HEK293 (cell line): ENCODE data around the gene TMF1.

Experiments used
- CTCF ChIP-seq: fragments of 450-650 bp; formaldehyde crosslinking; IDR thresholded peaks from 2 replicates; pipeline ENCODE4 v1.5.1; 2016; ENCODE audit warnings: missing biosample characterization, missing genetic modification characterization
- FEZF1 ChIP-seq: fragments of 450-650 bp; formaldehyde crosslinking; IDR thresholded peaks from 2 replicates; pipeline ENCODE4 v1.5.1; 2016; ENCODE audit warnings: missing biosample characterization, missing genetic modification characterization
- GLI4 ChIP-seq: fragments of 450-650 bp; formaldehyde crosslinking; IDR thresholded peaks from 2 replicates; pipeline ENCODE4 v1.5.1; 2016; ENCODE audit warnings: missing biosample characterization, missing genetic modification characterization
- OVOL3 ChIP-seq: fragments of 450-650 bp; formaldehyde crosslinking; IDR thresholded peaks from 2 replicates; pipeline ENCODE4 v1.5.1; 2016; ENCODE audit warnings: missing biosample characterization, missing genetic modification characterization
- PRDM10 ChIP-seq: fragments of 450-650 bp; formaldehyde crosslinking; IDR thresholded peaks from 2 replicates; pipeline ENCODE4 v1.5.1; 2016; ENCODE audit warnings: missing biosample characterization, missing genetic modification characterization
- TRIM28 ChIP-seq: IDR thresholded peaks from 2 replicates; pipeline ENCODE4 v1.6.1; 2011; ENCODE audit warnings: low read length, control low read depth, borderline replicate concordance
- WT1 ChIP-seq: fragments of 450-650 bp; formaldehyde crosslinking; IDR thresholded peaks from 2 replicates; pipeline ENCODE4 v1.5.1; 2016; ENCODE audit warnings: missing biosample characterization, missing genetic modification characterization
- YY2 ChIP-seq: fragments of 450-650 bp; formaldehyde crosslinking; IDR thresholded peaks from 2 replicates; pipeline ENCODE4 v1.5.1; 2016; ENCODE audit warnings: missing biosample characterization, missing genetic modification characterization
- ZBTB17 ChIP-seq: fragments of 450-650 bp; formaldehyde crosslinking; IDR thresholded peaks from 2 replicates; pipeline ENCODE4 v1.5.1; 2016; ENCODE audit warnings: missing biosample characterization, missing genetic modification characterization
- ZBTB6 ChIP-seq: fragments of 450-650 bp; formaldehyde crosslinking; IDR thresholded peaks from 2 replicates; pipeline ENCODE4 v1.5.1; 2017; ENCODE audit warnings: missing biosample characterization, missing genetic modification characterization
- ZFHX2 ChIP-seq: fragments of 450-650 bp; formaldehyde crosslinking; conservative IDR thresholded peaks from 2 replicates; pipeline ENCODE4 v1.5.1; 2016; ENCODE audit warnings: missing biosample characterization, missing genetic modification characterization
- ZNF10 ChIP-seq: fragments of 450-650 bp; formaldehyde crosslinking; IDR thresholded peaks from 2 replicates; pipeline ENCODE4 v1.5.1; 2017; ENCODE audit warnings: missing biosample characterization, missing genetic modification characterization
- ZNF16 ChIP-seq: fragments of 450-650 bp; formaldehyde crosslinking; IDR thresholded peaks from 2 replicates; pipeline ENCODE4 v1.5.1; 2016; ENCODE audit warnings: low read depth, missing biosample characterization, missing genetic modification characterization
- ZNF174 ChIP-seq: fragments of 450-650 bp; formaldehyde crosslinking; IDR thresholded peaks from 2 replicates; pipeline ENCODE4 v1.5.0; 2017; ENCODE audit warnings: missing biosample characterization, mild to moderate bottlenecking, missing genetic modification characterization
- ZNF223 ChIP-seq: fragments of 450-650 bp; formaldehyde crosslinking; IDR thresholded peaks from 2 replicates; pipeline ENCODE4 v1.5.1; 2016; ENCODE audit warnings: missing biosample characterization, missing genetic modification characterization
- ZNF311 ChIP-seq: fragments of 450-650 bp; formaldehyde crosslinking; IDR thresholded peaks from 2 replicates; pipeline ENCODE4 v1.5.1; 2017; ENCODE audit warnings: missing biosample characterization, missing genetic modification characterization, borderline replicate concordance
- ZNF324 ChIP-seq: fragments of 450-650 bp; formaldehyde crosslinking; IDR thresholded peaks from 2 replicates; pipeline ENCODE4 v1.5.1; 2016; ENCODE audit warnings: missing biosample characterization, missing genetic modification characterization
- ZNF350 ChIP-seq: fragments of 450-650 bp; formaldehyde crosslinking; IDR thresholded peaks from 2 replicates; pipeline ENCODE4 v1.5.0; 2017; ENCODE audit warnings: missing biosample characterization, mild to moderate bottlenecking, missing genetic modification characterization
- ZNF404 ChIP-seq: fragments of 450-650 bp; formaldehyde crosslinking; IDR thresholded peaks from 2 replicates; pipeline ENCODE4 v1.5.1; 2017; ENCODE audit warnings: missing biosample characterization, missing genetic modification characterization
- ZNF423 ChIP-seq: fragments of 450-650 bp; formaldehyde crosslinking; IDR thresholded peaks from 2 replicates; pipeline ENCODE4 v1.5.1; 2016; ENCODE audit warnings: missing biosample characterization, missing genetic modification characterization
- ZNF488 ChIP-seq: fragments of 450-650 bp; formaldehyde crosslinking; IDR thresholded peaks from 2 replicates; pipeline ENCODE4 v1.5.1; 2016; ENCODE audit warnings: missing biosample characterization, missing genetic modification characterization
- ZNF510 ChIP-seq: fragments of 450-650 bp; formaldehyde crosslinking; IDR thresholded peaks from 2 replicates; pipeline ENCODE4 v1.5.1; 2018; ENCODE audit warnings: mild to moderate bottlenecking, missing genetic modification characterization, missing biosample characterization; ENCODE audit not compliant: insufficient replicate concordance
- ZNF530 ChIP-seq: fragments of 450-650 bp; formaldehyde crosslinking; IDR thresholded peaks from 2 replicates; pipeline ENCODE4 v1.5.1; 2016; ENCODE audit warnings: low read depth, missing biosample characterization, missing genetic modification characterization
- ZNF544 ChIP-seq: fragments of 450-650 bp; formaldehyde crosslinking; IDR thresholded peaks from 2 replicates; pipeline ENCODE4 v1.5.0; 2017; ENCODE audit warnings: missing biosample characterization, missing genetic modification characterization
- ZNF549 ChIP-seq: fragments of 450-650 bp; IDR thresholded peaks from 2 replicates; pipeline ENCODE4 v1.5.1; 2018; ENCODE audit warnings: missing biosample characterization, missing genetic modification characterization, mild to moderate bottlenecking, inconsistent platforms, moderate library complexity
- ZNF558 ChIP-seq: fragments of 450-650 bp; formaldehyde crosslinking; IDR thresholded peaks from 2 replicates; pipeline ENCODE4 v1.5.1; 2016; ENCODE audit warnings: missing biosample characterization, missing genetic modification characterization
- ZNF600 ChIP-seq: fragments of 450-650 bp; formaldehyde crosslinking; IDR thresholded peaks from 2 replicates; pipeline ENCODE4 v1.5.1; 2016; ENCODE audit warnings: missing biosample characterization, missing genetic modification characterization
- ZNF654 ChIP-seq: fragments of 450-650 bp; formaldehyde crosslinking; IDR thresholded peaks from 2 replicates; pipeline ENCODE4 v1.5.1; 2016; ENCODE audit warnings: low read depth, missing biosample characterization, missing genetic modification characterization
- ZNF830 ChIP-seq: fragments of 450-650 bp; IDR thresholded peaks from 2 replicates; pipeline ENCODE4 v1.5.0; 2018; ENCODE audit warnings: missing biosample characterization, missing genetic modification characterization, low read depth, mild to moderate bottlenecking, moderate library complexity
- ZSCAN16 ChIP-seq: fragments of 450-650 bp; formaldehyde crosslinking; IDR thresholded peaks from 2 replicates; pipeline ENCODE4 v1.5.1; 2016; ENCODE audit warnings: missing biosample characterization, missing genetic modification characterization

Gene TMF1

GRCh38 chr3:69084326-69085167 lies 32.4 kb upstream of the TMF1 start, which contains the start of gene ARL6IP5 (continued):
- 0 out of 2 replicates have a peak, but pooled peaks have one; percentile 27 for TF ChIP-seq ZNF558
- TF ChIP-seq ZNF549 (tag by site-specific recombination) = no peak
- no peak for TF ChIP-seq ZNF174 (tag by site-specific recombination)
- TF ChIP-seq ZNF544 (tag by site-specific recombination) = no peak
- TF ChIP-seq ZNF16 = no peak
- no peak for TF ChIP-seq ZNF311 (tag by site-specific recombination)
- no peak for TF ChIP-seq ZNF530 (tag by site-specific recombination)
- TF ChIP-seq ZNF223 (tag by site-specific recombination) = no peak
- TF ChIP-seq YY2 (tag by site-specific recombination) = peak; percentile 38; the same call in 1 of the 2 replicates
- TF ChIP-seq ZNF324 (tag by site-specific recombination) = 0 out of 2 replicates have a peak, but pooled peaks have one; percentile 58
- TF ChIP-seq ZNF510 (tag by site-specific recombination) = no peak
- 0 out of 2 replicates have a peak, but pooled peaks have one; percentile 5 for TF ChIP-seq ZNF423
- TF ChIP-seq ZBTB6 (tag by site-specific recombination) = 0 out of 2 replicates have a peak, but pooled peaks have one; percentile 12
- TF ChIP-seq ZNF488 (tag by site-specific recombination) = no peak
- no peak for TF ChIP-seq ZFHX2 (tag by site-specific recombination)
- no peak for TF ChIP-seq ZNF830 (tag by site-specific recombination)
- peak; percentile 55; the same call in 1 of the 2 replicates for TF ChIP-seq ZNF600 (tag by site-specific recombination)
- TF ChIP-seq CTCF = no peak
- no peak for TF ChIP-seq TRIM28
- peak; percentile 87 for TF ChIP-seq ZBTB17 (tag by site-specific recombination)
- no peak for TF ChIP-seq ZNF404 (tag by site-specific recombination)
- TF ChIP-seq GLI4 (tag by site-specific recombination) = no peak
- 0 out of 2 replicates have a peak, but pooled peaks have one; percentile 8 for TF ChIP-seq WT1 (tag by site-specific recombination)
- 0 out of 2 replicates have a peak, but pooled peaks have one; percentile 17 for TF ChIP-seq ZSCAN16 (tag by site-specific recombination)
- no peak for TF ChIP-seq ZNF10 (tag by site-specific recombination)
- TF ChIP-seq ZNF350 = no peak
- TF ChIP-seq FEZF1 (tag by site-specific recombination) = 0 out of 2 replicates have a peak, but pooled peaks have one; percentile 5
- TF ChIP-seq ZNF654 = no peak
- TF ChIP-seq OVOL3 (tag by site-specific recombination) = no peak
- peak; percentile 63; the same call in 1 of the 2 replicates for TF ChIP-seq PRDM10 (tag by site-specific recombination)
